WTC11 (cell line): Measurements from ENCODE around the gene SUCLG2. TPM values are rescaled to one million over a fixed set of nuclear protein-coding genes. Genes with fewer than 3 reads are reported as not detected.

Experiments used
- ATAC-seq: fragments of 200-7000 bp; cut with Tn5 transposase; 2 replicates; pipeline ENCODE4 v1.10.0; 2021; ENCODE audit warnings: mild to moderate bottlenecking, moderate library complexity
- CTCF ChIA-PET: fragments of 300-600 bp; sonication (Branson Sonifier 250); formaldehyde crosslinking; loops from one replicate; lab custom pipeline; 2021; ENCODE audit warnings: antibody characterized with exemption; lab: Charles Lee
- POLR2A ChIA-PET: fragments of 350-600 bp; sonication (Branson Sonifier 250); formaldehyde crosslinking; loops from one replicate; lab custom pipeline; 2021; ENCODE audit warnings: antibody characterized with exemption; lab: Charles Lee
- DNase-seq: peaks from one replicate; pipeline ENCODE4 v3.0.0; 2021; ENCODE audit warnings: low spot score
- H3K27ac Mint-ChIP-seq: 2 replicates; pipeline ENCODE4 v1.8.0; 2021; ENCODE audit warnings: mixed read lengths
- H3K27me3 Mint-ChIP-seq: 2 replicates; pipeline ENCODE4 v1.8.0; 2021; ENCODE audit warnings: low read depth, mild to moderate bottlenecking, moderate library complexity, mixed read lengths
- H3K36me3 Mint-ChIP-seq: 2 replicates; pipeline ENCODE4 v1.8.0; 2021; ENCODE audit warnings: mixed read lengths
- H3K4me1 Mint-ChIP-seq: 2 replicates; pipeline ENCODE4 v1.8.0; 2022; ENCODE audit warnings: mixed read lengths
- H3K4me3 Mint-ChIP-seq: 2 replicates; pipeline ENCODE4 v1.8.0; 2021; ENCODE audit warnings: mild to moderate bottlenecking, moderate library complexity, mixed read lengths
- H3K9me3 Mint-ChIP-seq: 2 replicates; pipeline ENCODE4 v1.8.0; 2021; ENCODE audit warnings: mixed read lengths
- ATF2 ChIP-seq: sonication (generic); formaldehyde crosslinking; IDR thresholded peaks from 2 replicates; pipeline ENCODE4 v1.8.1; 2022; ENCODE audit warnings: low read depth, missing genetic modification reagents, borderline replicate concordance
- ATF3 ChIP-seq: sonication (generic); formaldehyde crosslinking; conservative IDR thresholded peaks from 2 replicates; pipeline ENCODE4 v1.8.1; 2022; ENCODE audit warnings: mild to moderate bottlenecking, missing genetic modification reagents
- CDX4 ChIP-seq: fragments of 250-450 bp; sonication (Bioruptor Pico); IDR thresholded peaks from 2 replicates; pipeline ENCODE4 v1.9.0; 2021; ENCODE audit warnings: moderate library complexity, mild to moderate bottlenecking, inconsistent platforms, borderline replicate concordance
- CREM ChIP-seq: sonication (generic); formaldehyde crosslinking; IDR thresholded peaks from 2 replicates; pipeline ENCODE4 v1.8.1; 2022; ENCODE audit warnings: mild to moderate bottlenecking, missing genetic modification reagents, moderate library complexity
- CTCF ChIP-seq: fragments of 200-600 bp; IDR thresholded peaks from 2 replicates; pipeline ENCODE4 v1.8.0; 2022; ENCODE audit warnings: antibody characterized with exemption
- FOXJ3 ChIP-seq: sonication (generic); formaldehyde crosslinking; IDR thresholded peaks from 2 replicates; pipeline ENCODE4 v1.9.0; 2021; ENCODE audit warnings: missing genetic modification reagents, mild to moderate bottlenecking, borderline replicate concordance
- FOXP1 ChIP-seq: sonication (generic); formaldehyde crosslinking; IDR thresholded peaks from 2 replicates; pipeline ENCODE4 v1.8.0; 2022; ENCODE audit warnings: missing genetic modification reagents, mild to moderate bottlenecking, moderate library complexity, borderline replicate concordance
- GRHL2 ChIP-seq: fragments of 250-450 bp; sonication (Bioruptor Pico); IDR thresholded peaks from 2 replicates; pipeline ENCODE4 v1.8.0; 2022; ENCODE audit warnings: mild to moderate bottlenecking, moderate library complexity; ENCODE audit not compliant: insufficient replicate concordance, severe bottlenecking
- GTF2I ChIP-seq: fragments of 250-450 bp; sonication (Bioruptor Pico); conservative IDR thresholded peaks from 2 replicates; pipeline ENCODE4 v1.4.0; 2021; ENCODE audit warnings: mild to moderate bottlenecking
- JAZF1 ChIP-seq: fragments of 250-450 bp; sonication (Bioruptor Pico); IDR thresholded peaks from 2 replicates; pipeline ENCODE4 v1.9.0; 2021; ENCODE audit warnings: moderate library complexity, mild to moderate bottlenecking, inconsistent platforms
- MXD4 ChIP-seq: fragments of 250-450 bp; sonication (Bioruptor Pico); IDR thresholded peaks from 2 replicates; pipeline ENCODE4 v1.8.0; 2021; ENCODE audit warnings: mild to moderate bottlenecking, moderate library complexity, borderline replicate concordance
- NFATC4 ChIP-seq: fragments of 250-450 bp; sonication (Bioruptor Pico); IDR thresholded peaks from 2 replicates; pipeline ENCODE4 v1.9.0; 2021; ENCODE audit warnings: mild to moderate bottlenecking
- NFYB ChIP-seq: sonication (generic); formaldehyde crosslinking; conservative IDR thresholded peaks from 2 replicates; pipeline ENCODE4 v1.8.0; 2022; ENCODE audit warnings: low read depth, missing genetic modification reagents
- PRRX2 ChIP-seq: fragments of 250-450 bp; sonication (Bioruptor Pico); IDR thresholded peaks from 2 replicates; pipeline ENCODE4 v1.8.0; 2021; ENCODE audit warnings: mild to moderate bottlenecking
- SP1 ChIP-seq: sonication (generic); formaldehyde crosslinking; conservative IDR thresholded peaks from 2 replicates; pipeline ENCODE4 v1.8.1; 2022; ENCODE audit warnings: missing genetic modification reagents
- STAT6 ChIP-seq: sonication (generic); formaldehyde crosslinking; conservative IDR thresholded peaks from 2 replicates; pipeline ENCODE4 v1.8.1; 2023; ENCODE audit warnings: mild to moderate bottlenecking, low read depth, missing genetic modification reagents, moderate library complexity
- TEAD1 ChIP-seq: sonication (generic); formaldehyde crosslinking; IDR thresholded peaks from 2 replicates; pipeline ENCODE4 v1.8.0; 2022; ENCODE audit warnings: mild to moderate bottlenecking, missing genetic modification reagents
- USF1 ChIP-seq: sonication (generic); formaldehyde crosslinking; IDR thresholded peaks from 2 replicates; pipeline ENCODE4 v1.8.0; 2022; ENCODE audit warnings: mild to moderate bottlenecking, missing genetic modification reagents
- USF2 ChIP-seq: sonication (generic); formaldehyde crosslinking; IDR thresholded peaks from 2 replicates; pipeline ENCODE4 v1.8.1; 2023; ENCODE audit warnings: mild to moderate bottlenecking, missing genetic modification reagents, moderate library complexity
- ZNF317 ChIP-seq: sonication (generic); formaldehyde crosslinking; IDR thresholded peaks from 2 replicates; pipeline ENCODE4 v1.8.1; 2023; ENCODE audit warnings: low read depth, mild to moderate bottlenecking, moderate library complexity, missing genetic modification reagents, borderline replicate concordance
- ZNF396 ChIP-seq: fragments of 250-450 bp; sonication (Bioruptor Pico); IDR thresholded peaks from 2 replicates; pipeline ENCODE4 v1.8.0; 2021; ENCODE audit warnings: mild to moderate bottlenecking, moderate library complexity, borderline replicate concordance
- ZNF512 ChIP-seq: sonication (generic); formaldehyde crosslinking; IDR thresholded peaks from 2 replicates; pipeline ENCODE4 v1.8.1; 2022; ENCODE audit warnings: missing genetic modification reagents, borderline replicate concordance
- ZNF671 ChIP-seq: fragments of 250-450 bp; sonication (Bioruptor Pico); IDR thresholded peaks from 2 replicates; pipeline ENCODE4 v1.8.0; 2021; ENCODE audit warnings: mild to moderate bottlenecking
- total RNA-seq: library from RNA; stranded (reverse); gene quantifications from 3 replicates; pipeline ENCODE4 v1.2.3, GENCODE V29; 2021

SUCLG2 gene
- total RNA-seq, 1 experiment from 2014 or later, result 39.7 TPM

- Mint-ChIP-seq H3K9me3 (peaks cover 3% of the 10 kb centered on the region), H3K4me1 (peaks cover 15% of the 10 kb centered on the region), H3K4me3 (no peak overlapping the region), H3K27ac (peak overlapping the region; percentile 87; the same call in 1 of the 2 replicates), H3K27me3 (no peaks in the 10 kb centered on the region), H3K36me3 (peaks cover 19% of the 10 kb centered on the region)
- ATAC-seq (peak; percentile 100), DNase-seq (peak; percentile 52)
- ChIA-PET CTCF (no interaction called here), POLR2A (no interaction called here)
- no peak for TF ChIP-seq GTF2I (CRISPR knock-in tag)
- no peak for TF ChIP-seq FOXP1
- no peak for TF ChIP-seq CREM (CRISPR knock-in tag)
- TF ChIP-seq ZNF396 (CRISPR knock-in tag), result peak; percentile 70; the same call in 1 of the 2 replicates
- no peak for TF ChIP-seq STAT6 (CRISPR knock-in tag)
- TF ChIP-seq MXD4, result peak; percentile 3; the same call in 1 of the 2 replicates
- no peak for TF ChIP-seq NFATC4 (CRISPR knock-in tag)
- TF ChIP-seq PRRX2, result 0 out of 2 replicates have a peak, but pooled peaks have one; percentile 40
- no peak for TF ChIP-seq ATF3 (CRISPR knock-in tag)
- TF ChIP-seq USF2 (CRISPR knock-in tag), result no peak
- TF ChIP-seq USF1 (CRISPR knock-in tag), result no peak
- no peak for TF ChIP-seq ZNF671 (CRISPR knock-in tag)
- 0 out of 2 replicates have a peak, but pooled peaks have one; percentile 21 for TF ChIP-seq SP1 (CRISPR knock-in tag)
Observed at GRCh38 chr3:67515778-67516177, 138.6 kb downstream of the SUCLG2 start.

- Mint-ChIP-seq H3K27ac (no peak overlapping the region), H3K27me3 (no peaks in the 10 kb centered on the region), H3K9me3 (no peaks in the 10 kb centered on the region), H3K36me3 (peaks cover 7% of the 10 kb centered on the region), H3K4me1 (peaks cover 6% of the 10 kb centered on the region; the same call in 1 of the 2 replicates), H3K4me3 (no peak overlapping the region)
- ATAC-seq, result peak; percentile 48; the same call in 1 of the 2 replicates
- DNase-seq, result no peak
- ChIA-PET POLR2A (no interaction called here), CTCF (interaction anchor here (0.6 kb wide), 1 partner anchor 111 kb away, joined by 3 read pairs; no protein-coding TSS in a partner anchor)
- TF ChIP-seq FOXJ3 (CRISPR knock-in tag), result no peak
- no peak for TF ChIP-seq ZNF671 (CRISPR knock-in tag)
- TF ChIP-seq ZNF317 (CRISPR knock-in tag), result no peak
- no peak for TF ChIP-seq ZNF512 (CRISPR knock-in tag)
- TF ChIP-seq MXD4, result no peak
- no peak for TF ChIP-seq GRHL2
- TF ChIP-seq TEAD1 (CRISPR knock-in tag), result no peak
- TF ChIP-seq ATF2 (CRISPR knock-in tag), result no peak
- TF ChIP-seq CDX4 (CRISPR knock-in tag), result no peak
- no peak for TF ChIP-seq NFYB (CRISPR knock-in tag)
- TF ChIP-seq CTCF, result no peak
- TF ChIP-seq JAZF1 (CRISPR knock-in tag), result no peak
Observed at GRCh38 chr3:67509471-67510075, 144.8 kb downstream of the SUCLG2 start.
